T-cell (primary cell): ENCODE results near the gene CNP. TPM values are rescaled to one million over a fixed set of nuclear protein-coding genes. Genes with fewer than 3 reads are reported as not detected.
A peak's percentile ranks its signal among the peaks of the same experiment; 100 is the strongest.

Experiments used
- ATAC-seq, 4 experiments: fragments of 200-7000 bp in 3 of 4; fragments of 150-1000 bp in 1 of 4; cut with Tn5 transposase; replicated peaks in 1 of 4; 1 replicate in 3 of 4; 2 replicates in 1 of 4; pipeline ENCODE4 v1.10.0; 2021; ENCODE audit warnings: moderate library complexity in 3 of 4, mild to moderate bottlenecking in 2 of 4, moderate number of reproducible peaks in 1 of 4
- CTCF ChIA-PET, 2 donors: fragments of 300-600 bp; sonication (Branson Sonifier 250); formaldehyde crosslinking; loops; one replicate each; lab custom pipeline; 2022; ENCODE audit warnings: antibody characterized with exemption in 2 of 2; lab: Charles Lee
- POLR2A ChIA-PET, 2 donors: fragments of 300-600 bp; sonication (Branson Sonifier 250); formaldehyde crosslinking; loops; one replicate each; lab custom pipeline; 2022; ENCODE audit warnings: antibody characterized with exemption in 2 of 2; lab: Charles Lee
- DNase-seq, 35 experiments: peaks; one replicate each; pipeline versions ENCODE4 v3.0.0 to v3.0.0-alpha.2; 2013 to 2023
- H3K27ac ChIP-seq: one replicate; pipeline ENCODE4 v1.5.1; 2013; ENCODE audit warnings: low read length
- H3K27me3 ChIP-seq, 2 experiments: replicated peaks in 1 of 2; 1 replicate in 1 of 2; 2 replicates in 1 of 2; pipeline versions ENCODE4 v1.6.1 to v1.7.0; 2013; ENCODE audit warnings: low read length in 1 of 2, mixed read lengths in 1 of 2; ENCODE audit not compliant: control insufficient read depth in 2 of 2, insufficient read depth in 2 of 2; ENCODE audit errors: extremely low read depth in 1 of 2
- H3K36me3 ChIP-seq, 2 donors: 1 replicate in 1 of 2; 2 replicates in 1 of 2; pipeline versions ENCODE4 v1.6.1 to v1.7.0; 2013; ENCODE audit warnings: low read length in 1 of 2; ENCODE audit not compliant: control insufficient read depth in 2 of 2, insufficient read depth in 1 of 2; ENCODE audit errors: extremely low read depth in 1 of 2
- H3K4me1 ChIP-seq, 2 experiments: 1 replicate in 1 of 2; 2 replicates in 1 of 2; pipeline versions ENCODE4 v1.6.1 to v1.7.0; 2013; ENCODE audit warnings: low read length in 2 of 2, mixed read lengths in 1 of 2; ENCODE audit not compliant: insufficient read depth in 2 of 2, control insufficient read depth in 1 of 2; ENCODE audit errors: extremely low read depth in 1 of 2
- H3K4me3 ChIP-seq, 2 donors: 1 replicate in 1 of 2; 2 replicates in 1 of 2; pipeline versions ENCODE4 v1.5.1 to v1.7.0; 2013; ENCODE audit warnings: mild to moderate bottlenecking in 2 of 2, low read length in 1 of 2, moderate library complexity in 1 of 2; ENCODE audit not compliant: control insufficient read depth in 1 of 2; ENCODE audit errors: extremely low read depth in 1 of 2
- H3K9me3 ChIP-seq: 2 replicates; pipeline ENCODE4 v1.7.0; 2013
- H3K27ac Mint-ChIP-seq, 2 donors: one replicate each; pipeline ENCODE4 v1.8.0; 2020 to 2021; ENCODE audit warnings: mild to moderate bottlenecking in 2 of 2, mixed read lengths in 2 of 2
- H3K27me3 Mint-ChIP-seq, 2 donors: one replicate each; pipeline ENCODE4 v1.8.0; 2021 to 2022; ENCODE audit warnings: mixed read lengths in 2 of 2
- H3K36me3 Mint-ChIP-seq: one replicate; pipeline ENCODE4 v1.8.0; 2021; ENCODE audit warnings: mixed read lengths
- H3K4me1 Mint-ChIP-seq, 3 donors: one replicate each; pipeline ENCODE4 v1.8.0; 2020 to 2022; ENCODE audit warnings: mixed read lengths in 3 of 3, mild to moderate bottlenecking in 1 of 3
- H3K4me3 Mint-ChIP-seq, 3 donors: one replicate each; pipeline ENCODE4 v1.8.0; 2020 to 2022; ENCODE audit warnings: mild to moderate bottlenecking in 3 of 3, mixed read lengths in 3 of 3, moderate library complexity in 3 of 3
- H3K9me3 Mint-ChIP-seq, 3 donors: one replicate each; pipeline ENCODE4 v1.8.0; 2020 to 2022; ENCODE audit warnings: mixed read lengths in 3 of 3
- WGBS: methylation state at CpG from one replicate; pipeline ENCODE4 v1.1.5; 2013; ENCODE audit warnings: missing lambda C conversion rate; ENCODE audit not compliant: insufficient coverage; 5-methylcytosine and 5-hydroxymethylcytosine counted together
- total RNA-seq, 35 experiments: library from RNA in 6 of 35; stranded (reverse) in 6 of 35; fragments of 120-200 nt in 1 of 35; gene quantifications; one replicate each; pipeline versions ENCODE4 v1.2.1 to v1.2.4 and lab custom pipeline; 2013 to 2026

Gene CNP
- total RNA-seq, 5 donors from 2014 or later (not counting 1 experiment from before 2014, with no cell fraction given), result 24.4 to 36.2 (median 34.3) TPM

DNA sequence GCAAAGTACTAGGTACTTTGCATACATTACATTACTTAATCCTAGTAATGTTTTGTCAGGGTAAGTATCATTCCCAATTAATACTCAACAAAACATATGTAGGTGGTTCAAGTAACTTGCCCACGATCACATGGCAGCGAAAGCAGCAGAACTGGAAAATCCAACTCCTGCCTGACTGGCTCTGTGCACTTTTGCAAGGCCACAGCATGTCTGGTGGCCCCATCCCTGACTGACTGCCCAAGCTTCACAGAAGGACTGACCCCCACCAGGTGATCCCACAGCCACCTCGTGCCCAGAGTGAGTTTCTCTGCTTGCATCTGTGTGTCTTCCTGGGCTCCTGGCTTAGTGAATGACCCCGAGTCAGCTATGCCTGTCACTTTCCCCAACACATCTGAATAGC is 11.4 kb downstream of the CNP start:
- no peaks in the 10 kb centered on the region for H3K9me3 Mint-ChIP-seq
- no peaks in the 10 kb centered on the region for H3K4me1 ChIP-seq
- H3K27ac ChIP-seq, result no peak overlapping the region
- peaks cover 0 to 8% (median 4%) of the 10 kb centered on the region in 3 donors for H3K4me1 Mint-ChIP-seq
- H3K36me3 Mint-ChIP-seq, result peaks cover 46% of the 10 kb centered on the region
- H3K27me3 ChIP-seq, result no peaks in the 10 kb centered on the region
- POLR2A ChIA-PET, result no interaction called here
- H3K9me3 ChIP-seq, result no peaks in the 10 kb centered on the region
- ATAC-seq, result no peak
- H3K4me3 Mint-ChIP-seq, result no peak overlapping the region
- H3K27me3 Mint-ChIP-seq, result no peaks in the 10 kb centered on the region
- no peak overlapping the region for H3K4me3 ChIP-seq
- DNase-seq, result no peak
- 100% methylated on average over 4 of the region's 4 CpGs for WGBS
- CTCF ChIA-PET, result interaction anchor here (0.6 to 1.2 kb wide), 2 partner anchors 15 to 885 kb away, joined by 3 read pairs; no protein-coding TSS in a partner anchor
- peaks cover 14 to 86% of the 10 kb centered on the region in 2 donors for H3K36me3 ChIP-seq
- peak overlapping the region in 1 of 2 donors; percentile 48 for H3K27ac Mint-ChIP-seq

GRCh38 chr17:41982026-41982760 is 15.6 kb downstream of the CNP start:
- Mint-ChIP-seq H3K9me3 (no peaks in the 10 kb centered on the region), H3K36me3 (peaks cover 48% of the 10 kb centered on the region), H3K4me3 (no peak overlapping the region), H3K27me3 (no peaks in the 10 kb centered on the region), H3K27ac (peak overlapping the region in 1 of 2 donors; percentile 20), H3K4me1 (peaks cover 0 to 2% (median 0%) of the 10 kb centered on the region in 3 donors)
- H3K4me1 ChIP-seq, result no peaks in the 10 kb centered on the region
- H3K9me3 ChIP-seq, result no peaks in the 10 kb centered on the region
- ChIA-PET CTCF (no interaction called here), POLR2A (no interaction called here)
- no peak overlapping the region for H3K27ac ChIP-seq
- peaks cover 5 to 85% of the 10 kb centered on the region in 2 donors for H3K36me3 ChIP-seq
- H3K4me3 ChIP-seq, result no peak overlapping the region
- no peak for DNase-seq
- WGBS, result 98% methylated on average over 7 of the region's 14 CpGs
- no peak for ATAC-seq
- H3K27me3 ChIP-seq, result no peaks in the 10 kb centered on the region

GRCh38 chr17:41984454-41984853 is 17.9 kb downstream of the CNP start:
- H3K27ac Mint-ChIP-seq, result no peak overlapping the region
- peaks cover 52% of the 10 kb centered on the region for H3K36me3 Mint-ChIP-seq
- ATAC-seq, result no peak

DNA sequence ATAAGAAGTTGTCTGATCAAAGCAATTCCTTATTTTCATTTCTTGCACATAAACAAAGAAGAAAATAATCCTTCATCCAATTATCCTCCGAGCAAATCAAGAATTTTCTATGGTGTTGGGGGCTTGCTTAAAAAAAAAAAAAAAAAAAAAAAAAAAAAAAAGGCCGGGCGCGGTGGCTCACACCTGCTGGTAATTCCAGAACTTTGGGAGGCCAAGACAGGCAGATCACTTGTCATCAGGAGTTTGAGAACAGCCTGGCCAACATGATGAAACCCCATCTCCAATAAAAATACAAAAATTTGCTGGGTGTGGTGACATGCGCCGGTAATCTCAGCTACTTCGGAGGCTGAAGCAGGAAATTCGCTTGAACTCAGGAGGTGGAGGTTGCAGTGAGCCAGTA is 19.3 kb downstream of the CNP start:
- Mint-ChIP-seq H3K4me1 (no peaks in the 10 kb centered on the region), H3K36me3 (peaks cover 53% of the 10 kb centered on the region), H3K9me3 (no peaks in the 10 kb centered on the region), H3K27me3 (no peaks in the 10 kb centered on the region), H3K4me3 (no peak overlapping the region), H3K27ac (no peak overlapping the region)
- Histone ChIP-seq H3K9me3 (no peaks in the 10 kb centered on the region), H3K4me1 (no peaks in the 10 kb centered on the region), H3K36me3 (peaks cover 10 to 94% of the 10 kb centered on the region in 2 donors), H3K4me3 (no peak overlapping the region), H3K27ac (no peak overlapping the region), H3K27me3 (no peaks in the 10 kb centered on the region)
- 100% methylated on average over 2 of the region's 8 CpGs for WGBS
- POLR2A ChIA-PET, result no interaction called here
- DNase-seq (no peak), ATAC-seq (no peak)
- CTCF ChIA-PET, result no interaction called here

More at GRCh38 chr17:41984454-41984853, 17.9 kb downstream of the CNP start:
- no peaks in the 10 kb centered on the region for H3K4me1 Mint-ChIP-seq
- no peak for DNase-seq
- WGBS, result 94% methylated on average over 4 of the region's 8 CpGs
- H3K27ac ChIP-seq, result no peak overlapping the region
- no peaks in the 10 kb centered on the region for H3K9me3 Mint-ChIP-seq
- POLR2A ChIA-PET, result no interaction called here
- H3K27me3 Mint-ChIP-seq, result no peaks in the 10 kb centered on the region
- CTCF ChIA-PET, result no interaction called here
- H3K36me3 ChIP-seq, result peaks cover 10 to 91% of the 10 kb centered on the region in 2 donors
- no peaks in the 10 kb centered on the region for H3K9me3 ChIP-seq
- no peaks in the 10 kb centered on the region for H3K27me3 ChIP-seq
- no peak overlapping the region for H3K4me3 ChIP-seq
- H3K4me3 Mint-ChIP-seq, result no peak overlapping the region
- H3K4me1 ChIP-seq, result no peaks in the 10 kb centered on the region

DNA sequence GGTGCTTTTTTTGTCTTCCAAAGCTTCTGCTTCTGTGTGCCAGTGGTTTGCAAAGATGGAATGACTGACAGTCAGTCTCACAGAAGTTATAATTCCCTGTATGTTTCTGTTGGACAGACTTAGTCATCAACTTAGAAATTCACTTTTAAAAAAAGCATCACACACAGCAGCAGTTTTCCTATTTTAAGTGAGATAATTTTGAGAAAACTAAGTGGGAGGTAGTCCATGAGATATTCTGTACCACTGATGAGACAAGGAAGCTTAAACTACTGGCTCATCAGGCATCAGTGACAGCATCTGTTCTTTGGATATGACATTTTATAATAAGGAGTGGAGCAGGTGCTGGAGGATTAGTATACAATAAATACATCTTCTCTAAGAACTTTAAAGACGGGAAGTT is 20.0 kb downstream of the CNP start:
- Histone ChIP-seq H3K9me3 (no peaks in the 10 kb centered on the region), H3K4me1 (no peaks in the 10 kb centered on the region), H3K4me3 (no peak overlapping the region), H3K27ac (no peak overlapping the region), H3K36me3 (peaks cover 10 to 94% of the 10 kb centered on the region in 2 donors), H3K27me3 (no peaks in the 10 kb centered on the region)
- WGBS, result no CpG with 5 or more reads among the region's 1 CpG
- H3K36me3 Mint-ChIP-seq, result peaks cover 57% of the 10 kb centered on the region
- no peak overlapping the region for H3K27ac Mint-ChIP-seq
- ATAC-seq (no peak), DNase-seq (no peak)
- POLR2A ChIA-PET, result no interaction called here
- no peaks in the 10 kb centered on the region for H3K27me3 Mint-ChIP-seq
- H3K9me3 Mint-ChIP-seq, result no peaks in the 10 kb centered on the region
- no peak overlapping the region for H3K4me3 Mint-ChIP-seq
- H3K4me1 Mint-ChIP-seq, result no peaks in the 10 kb centered on the region
- CTCF ChIA-PET, result no interaction called here

GRCh38 chr17:41987642-41988041 is 21.0 kb downstream of the CNP start:
- Mint-ChIP-seq H3K27ac (peak overlapping the region in 1 of 2 donors; percentile 34), H3K4me3 (no peak overlapping the region), H3K36me3 (peaks cover 50% of the 10 kb centered on the region), H3K4me1 (no peaks in the 10 kb centered on the region), H3K27me3 (no peaks in the 10 kb centered on the region), H3K9me3 (no peaks in the 10 kb centered on the region)
- ChIA-PET POLR2A (interaction anchor here in 1 of 2 donors (0.7 kb wide), 2 partner anchors 29 to 355 kb away, joined by 3 read pairs; no protein-coding TSS in a partner anchor), CTCF (no interaction called here)
- no peaks in the 10 kb centered on the region for H3K27me3 ChIP-seq
- no peak for ATAC-seq
- H3K27ac ChIP-seq, result no peak overlapping the region
- no peak for DNase-seq
- peaks cover 13 to 94% of the 10 kb centered on the region in 2 donors for H3K36me3 ChIP-seq
- H3K4me3 ChIP-seq, result no peak overlapping the region
- WGBS, result no CpG with 5 or more reads among the region's 3 CpGs
- H3K9me3 ChIP-seq, result no peaks in the 10 kb centered on the region
- H3K4me1 ChIP-seq, result no peaks in the 10 kb centered on the region
